Right atrium auricular region (tissue), 2 donors: ENCODE results near the gene JMJD7. TPM values are rescaled to one million over a fixed set of nuclear protein-coding genes. Genes with fewer than 3 reads are reported as not detected.

Experiments used
- DNase-seq: peaks from one replicate; pipeline ENCODE4 v3.0.0-alpha.2; 2019; ENCODE audit warnings: low spot score
- H3K27ac ChIP-seq, 2 donors: fragments of 200-600 bp; sonication (generic); 1 replicate in 1 of 2; 2 replicates in 1 of 2; pipeline ENCODE4 v1.5.1; 2016 to 2019
- H3K27me3 ChIP-seq, 2 donors: fragments of 200-600 bp; sonication (generic); one replicate each; pipeline versions ENCODE4 v1.5.1 to v1.6.0; 2017 to 2019
- H3K36me3 ChIP-seq: fragments of 200-600 bp; sonication (generic); one replicate; pipeline ENCODE4 v1.5.1; 2016
- H3K4me1 ChIP-seq, 2 donors: fragments of 200-600 bp; sonication (generic); one replicate each; pipeline versions ENCODE4 v1.5.1 to v1.6.0; 2017 to 2019
- H3K4me3 ChIP-seq, 2 donors: fragments of 200-600 bp; sonication (generic); 1 replicate in 1 of 2; 2 replicates in 1 of 2; pipeline ENCODE4 v1.5.1; 2017 to 2019; ENCODE audit warnings: mild to moderate bottlenecking in 1 of 2, moderate library complexity in 1 of 2
- H3K9me3 ChIP-seq, 2 donors: fragments of 200-600 bp; sonication (generic); one replicate each; pipeline ENCODE4 v1.5.1; 2019
- CTCF ChIP-seq, 2 donors: fragments of 200-600 bp; sonication (generic); IDR thresholded peaks; one replicate each; pipeline ENCODE4 v1.5.1; 2019; ENCODE audit warnings: antibody characterized with exemption in 2 of 2
- total RNA-seq, 2 donors: library from RNA; depleted of rRNA; stranded (reverse); fragments of >200 nt; gene quantifications; one replicate each; pipeline ENCODE4 v1.1.0, GENCODE V29; 2016

JMJD7 gene
- total RNA-seq, 2 donors from 2014 or later = 6.4 to 11.7 TPM

DNA sequence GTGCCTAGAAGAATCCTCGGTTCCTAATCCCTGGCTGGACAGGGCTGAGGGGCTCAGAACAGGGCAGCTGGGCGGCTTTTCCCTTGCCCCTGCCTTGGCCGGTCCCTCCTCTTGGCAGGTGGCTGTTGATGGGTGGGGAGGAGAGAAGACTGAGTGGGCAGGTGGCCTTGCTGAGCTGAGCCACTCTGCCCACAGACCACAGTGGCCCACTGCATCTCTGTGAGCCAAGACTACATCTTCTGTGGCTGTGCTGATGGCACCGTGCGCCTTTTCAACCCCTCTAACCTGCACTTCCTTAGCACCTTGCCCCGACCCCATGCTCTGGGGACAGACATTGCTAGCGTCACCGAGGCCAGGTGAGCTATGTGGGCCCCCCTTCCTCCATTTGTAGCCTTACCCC lies 14.5 kb upstream of the JMJD7 start:
- no peaks in the 10 kb centered on the region for H3K9me3 ChIP-seq
- no peaks in the 10 kb centered on the region for H3K4me1 ChIP-seq
- no peak for DNase-seq
- H3K4me3 ChIP-seq = no peak overlapping the region
- TF ChIP-seq CTCF (IDR thresholded peaks at IDR 0.05) = no peak
- H3K36me3 ChIP-seq = peaks cover 44% of the 10 kb centered on the region
- no peak overlapping the region for H3K27ac ChIP-seq
- no peaks in the 10 kb centered on the region for H3K27me3 ChIP-seq

DNA sequence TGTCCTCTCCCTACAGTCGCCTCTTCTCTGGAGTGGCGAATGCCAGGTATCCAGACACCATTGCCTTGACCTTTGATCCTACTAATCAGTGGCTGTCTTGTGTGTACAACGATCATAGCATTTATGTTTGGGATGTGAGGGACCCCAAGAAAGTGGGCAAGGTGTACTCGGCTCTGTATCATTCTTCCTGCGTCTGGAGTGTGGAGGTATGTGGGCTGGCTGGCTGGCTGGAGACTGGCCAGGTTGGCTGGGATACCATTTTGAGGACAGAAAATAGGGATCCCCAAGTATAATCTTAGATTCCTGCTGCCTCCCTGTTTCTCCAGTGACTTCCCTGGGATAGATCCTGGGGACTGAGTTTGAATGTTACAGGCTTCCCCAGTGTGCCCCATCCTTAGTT lies 13.4 kb upstream of the JMJD7 start:
- TF ChIP-seq CTCF (IDR thresholded peaks at IDR 0.05) = no peak
- Histone ChIP-seq H3K4me3 (no peak overlapping the region), H3K36me3 (peaks cover 52% of the 10 kb centered on the region), H3K27me3 (no peaks in the 10 kb centered on the region), H3K27ac (no peak overlapping the region), H3K9me3 (no peaks in the 10 kb centered on the region), H3K4me1 (no peaks in the 10 kb centered on the region)
- no peak for DNase-seq

DNA sequence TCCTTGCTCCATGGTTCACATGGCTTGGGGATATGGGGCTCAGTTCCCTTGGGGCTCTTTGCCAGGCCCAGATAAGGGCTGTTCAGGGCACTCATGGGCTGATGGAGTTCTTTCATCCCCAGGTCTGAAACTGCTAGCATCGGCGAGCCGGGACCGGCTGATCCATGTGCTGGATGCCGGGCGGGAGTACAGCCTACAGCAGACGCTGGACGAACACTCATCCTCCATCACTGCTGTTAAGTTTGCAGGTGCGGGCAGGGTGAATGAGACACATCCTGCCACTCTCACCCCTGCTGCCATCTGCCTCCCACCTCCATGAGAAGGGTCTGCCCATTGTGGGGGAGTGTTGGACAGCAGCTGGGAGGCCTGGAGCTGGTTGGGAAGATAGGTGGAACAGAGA lies 11.1 kb upstream of the JMJD7 start:
- TF ChIP-seq CTCF (IDR thresholded peaks at IDR 0.05) = no peak
- Histone ChIP-seq H3K4me3 (no peak overlapping the region), H3K36me3 (peaks cover 69% of the 10 kb centered on the region), H3K4me1 (no peaks in the 10 kb centered on the region), H3K9me3 (no peaks in the 10 kb centered on the region), H3K27me3 (no peaks in the 10 kb centered on the region), H3K27ac (no peak overlapping the region)
- no peak for DNase-seq

DNA sequence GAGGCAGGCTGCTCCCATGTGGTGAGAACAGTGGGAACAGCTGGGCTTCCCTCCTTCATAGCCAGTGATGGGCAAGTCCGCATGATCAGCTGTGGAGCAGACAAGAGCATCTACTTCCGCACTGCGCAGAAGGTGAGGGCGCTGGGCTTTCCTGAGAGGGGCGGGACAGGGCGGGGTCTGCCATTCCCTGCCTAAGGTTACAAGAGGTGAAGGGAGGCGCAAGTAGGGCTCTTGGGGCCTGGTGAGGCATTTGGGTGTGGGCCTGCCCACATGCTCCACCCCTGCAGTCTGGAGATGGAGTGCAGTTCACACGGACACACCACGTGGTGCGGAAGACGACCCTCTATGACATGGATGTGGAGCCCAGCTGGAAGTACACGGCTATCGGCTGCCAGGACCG lies 10.6 kb upstream of the JMJD7 start:
- Histone ChIP-seq H3K27ac (no peak overlapping the region), H3K36me3 (peaks cover 71% of the 10 kb centered on the region), H3K9me3 (no peaks in the 10 kb centered on the region), H3K27me3 (no peaks in the 10 kb centered on the region), H3K4me1 (no peaks in the 10 kb centered on the region), H3K4me3 (no peak overlapping the region)
- DNase-seq = no peak
- TF ChIP-seq CTCF (IDR thresholded peaks at IDR 0.05) = no peak

GRCh38 chr15:41817781-41818180 lies 10.1 kb upstream of the JMJD7 start:
- H3K27me3 ChIP-seq = no peaks in the 10 kb centered on the region
- H3K4me1 ChIP-seq = no peaks in the 10 kb centered on the region
- TF ChIP-seq CTCF (IDR thresholded peaks at IDR 0.05) = no peak
- H3K36me3 ChIP-seq = peaks cover 67% of the 10 kb centered on the region
- no peak overlapping the region for H3K4me3 ChIP-seq
- H3K9me3 ChIP-seq = no peaks in the 10 kb centered on the region
- no peak overlapping the region for H3K27ac ChIP-seq
- no peak for DNase-seq

- Histone ChIP-seq H3K4me1 (no peaks in the 10 kb centered on the region), H3K9me3 (no peaks in the 10 kb centered on the region), H3K27me3 (no peaks in the 10 kb centered on the region), H3K4me3 (no peak overlapping the region), H3K27ac (no peak overlapping the region), H3K36me3 (peaks cover 76% of the 10 kb centered on the region)
- no peak for TF ChIP-seq CTCF (IDR thresholded peaks at IDR 0.05)
- no peak for DNase-seq
These were observed 8.3 kb upstream of the JMJD7 start for GRCh38 chr15:41819455-41820050.
